Testis (tissue), 2 donors: ENCODE data around the gene SLC35F2.

Experiments used
- CTCF ChIP-seq, 3 experiments: fragments of 450-650 bp in 2 of 3; fragments of 200-600 bp in 1 of 3; sonication (generic) in 1 of 3; IDR thresholded peaks; one replicate each; pipeline ENCODE4 v1.5.1; 2016 to 2019; ENCODE audit warnings: antibody characterized with exemption in 3 of 3, mild to moderate bottlenecking in 2 of 3, moderate library complexity in 1 of 3
- POLR2A ChIP-seq: fragments of 450-650 bp; IDR thresholded peaks from one replicate; pipeline ENCODE4 v1.6.1; 2017; ENCODE audit warnings: antibody characterized with exemption, mild to moderate bottlenecking, moderate library complexity

- no peak for TF ChIP-seq CTCF (IDR thresholded peaks at IDR 0.05)
- TF ChIP-seq POLR2A: no peak
Measured at GRCh38 chr11:107751082-107751481, 107.5 kb downstream of the SLC35F2 start.
